ENCODE data around the gene PTBP1.
"Not testable (repeated sequence)": the region's sequence is repeated elsewhere in the genome, so short reads cannot be mapped to it uniquely, and the experiment has no call there.

Gene PTBP1

GRCh38 chr19:812049-812746 is 14.9 kb downstream of the PTBP1 start:
- FAIRE-seq = no peak

- no peak for FAIRE-seq
Measured at GRCh38 chr19:812747-813218, 15.5 kb downstream of the PTBP1 start.

DNA sequence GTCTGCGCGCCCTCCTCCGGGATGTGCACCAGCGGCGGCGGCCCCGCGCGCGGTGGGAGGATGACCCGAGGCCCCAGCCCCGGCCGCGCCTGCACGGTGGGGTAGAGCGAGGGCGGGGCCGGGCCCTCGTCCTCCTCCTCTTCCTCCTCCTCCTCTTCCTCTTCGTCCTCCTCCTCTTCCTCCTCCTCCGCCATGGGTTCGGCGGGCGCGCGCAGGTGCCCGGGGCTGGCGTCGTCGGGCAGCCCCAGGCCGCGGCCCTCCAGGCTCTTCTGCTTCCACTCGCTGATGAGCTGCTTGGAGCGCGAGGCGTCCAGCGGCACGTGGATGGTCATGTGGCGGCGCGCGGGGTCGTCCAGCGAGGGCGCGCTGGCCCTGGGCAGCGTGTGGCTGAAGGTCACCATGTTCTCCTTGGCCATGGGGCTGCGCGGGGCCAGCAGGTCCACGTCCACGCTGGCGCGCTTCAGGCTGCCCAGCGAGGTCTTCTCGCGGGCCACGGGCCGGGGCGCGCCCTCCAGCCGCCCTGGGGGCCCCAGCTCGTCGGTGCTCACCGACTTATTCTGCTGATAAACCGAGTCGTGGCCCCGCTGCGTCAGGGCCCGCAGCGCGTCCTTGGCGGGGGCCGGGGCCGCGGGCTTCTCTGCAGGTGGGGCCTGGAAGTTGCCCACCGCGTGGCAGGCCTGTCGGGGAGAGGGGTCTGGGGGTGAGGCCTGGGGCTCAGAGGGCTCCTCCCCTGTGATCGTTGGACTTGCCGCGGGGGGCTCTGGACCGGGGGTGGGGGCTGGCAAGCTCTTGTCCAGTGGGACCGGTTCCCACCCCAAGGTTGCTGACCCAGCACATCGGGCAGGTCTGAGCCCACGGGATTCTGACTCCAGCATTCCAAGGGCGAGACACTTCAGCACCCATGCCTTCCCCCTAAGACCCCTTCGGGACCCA is 16.2 kb downstream of the PTBP1 start:
- FAIRE-seq = no peak

DNA sequence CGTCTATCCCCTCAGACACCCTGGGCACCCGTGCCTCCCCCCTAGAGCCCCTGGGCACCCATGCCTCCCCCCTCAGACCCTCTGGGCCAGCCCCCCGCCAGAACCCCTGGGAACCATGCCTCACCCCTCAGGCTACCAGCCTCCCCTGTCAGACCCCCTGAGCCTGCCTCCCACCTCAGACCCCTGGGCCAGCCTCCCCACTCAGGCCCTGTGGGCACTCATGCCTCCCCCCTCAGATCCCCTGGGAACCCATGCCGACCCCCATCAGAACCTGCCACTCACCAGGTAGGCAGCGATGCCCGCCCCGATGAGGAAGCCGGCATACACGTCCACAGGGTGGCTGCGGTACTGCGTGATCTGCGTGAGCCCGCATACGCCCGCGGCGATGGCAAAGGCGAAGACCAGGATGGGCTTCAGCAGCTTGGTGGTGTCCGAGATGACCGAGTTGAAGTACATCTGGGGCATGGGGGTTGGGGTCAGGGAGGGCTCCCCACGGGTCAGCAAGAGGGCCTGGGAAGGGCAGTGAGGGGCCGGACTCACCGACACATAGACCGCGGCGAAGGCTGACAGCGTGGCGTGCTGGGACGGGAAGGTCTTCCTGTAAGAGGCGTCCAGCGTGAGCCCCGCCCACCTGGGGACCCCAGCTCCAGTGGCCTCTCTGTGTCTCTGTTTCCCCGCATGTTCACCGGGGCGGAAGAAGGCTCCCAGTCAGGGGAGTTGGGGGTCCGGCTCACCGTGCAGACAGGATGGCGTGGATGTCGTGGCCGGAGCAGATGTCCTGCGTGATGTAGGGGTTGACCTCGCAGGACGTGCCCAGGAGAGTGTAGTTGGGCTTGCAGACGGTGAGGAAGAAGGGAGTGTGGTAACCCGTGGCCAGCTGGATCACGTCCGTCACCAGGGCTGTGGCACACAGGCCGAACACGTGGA is 17.2 kb downstream of the PTBP1 start:
- FAIRE-seq = no peak

DNA sequence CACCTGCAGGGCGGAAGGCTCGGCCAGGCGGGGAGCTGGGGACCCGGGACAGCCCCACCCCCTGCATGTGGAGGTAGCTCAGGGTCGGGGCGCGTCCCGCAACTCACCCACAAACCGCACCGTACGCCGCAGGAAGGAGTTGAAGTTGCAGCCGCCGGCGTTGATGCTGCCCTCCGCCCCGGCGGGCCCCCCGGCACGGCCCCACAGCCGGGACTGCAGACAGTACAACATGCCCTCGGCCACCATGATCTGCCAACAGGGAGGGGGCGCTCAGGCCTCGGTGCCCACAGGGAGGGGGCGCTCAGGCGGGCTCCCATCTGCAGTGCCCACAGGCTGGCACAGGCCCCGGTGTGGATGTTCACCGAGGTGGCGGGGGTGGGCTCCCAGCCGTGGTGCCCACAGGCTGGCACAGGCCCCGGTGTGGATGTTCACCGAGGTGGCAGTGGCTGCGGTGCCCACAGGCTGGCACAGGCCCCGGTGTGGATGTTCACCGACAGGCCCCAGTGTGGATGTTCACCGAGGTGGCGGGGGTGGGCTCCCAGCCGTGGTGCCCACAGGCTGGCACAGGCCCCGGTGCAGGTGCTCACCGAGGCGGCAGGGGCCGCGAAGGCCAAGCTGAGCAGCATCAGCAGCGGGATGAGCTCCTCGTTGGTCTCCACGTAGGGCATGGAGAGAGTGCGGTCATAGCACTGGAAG is 18.0 kb downstream of the PTBP1 start:
- no peak for FAIRE-seq

DNA sequence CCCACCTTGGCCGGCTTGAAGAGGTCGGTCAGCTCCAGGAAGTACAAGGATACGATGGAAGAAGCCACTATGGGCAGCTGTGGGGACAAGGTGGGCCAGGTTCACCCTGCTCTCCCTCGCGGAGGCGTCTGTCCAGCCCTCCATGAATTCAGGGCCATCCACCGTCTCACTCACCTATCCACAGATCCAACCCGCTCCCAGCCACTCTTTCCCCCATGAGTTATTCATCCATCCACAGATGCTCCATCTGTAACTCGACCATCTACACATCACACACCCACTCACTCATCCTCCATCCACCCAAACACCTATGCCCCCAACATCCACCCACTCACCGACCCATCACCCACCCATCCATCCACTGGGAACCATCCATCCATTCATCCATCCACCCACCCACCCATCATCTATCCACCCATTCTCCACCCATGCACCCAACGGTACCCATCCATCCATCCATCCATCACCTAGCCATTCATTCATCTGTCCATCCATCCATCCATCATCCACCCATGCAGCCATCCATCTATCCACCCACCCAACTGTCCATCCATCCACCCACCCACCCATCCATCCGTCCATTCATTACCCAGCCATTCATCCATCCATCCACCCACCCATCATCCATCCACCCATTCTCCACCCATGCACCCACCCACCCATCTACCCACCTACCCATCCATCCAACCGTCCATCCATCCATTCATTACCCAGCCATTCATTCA is 18.7 kb downstream of the PTBP1 start:
- no peak for FAIRE-seq

- no peak for FAIRE-seq
Measured at GRCh38 chr19:816500-816857, 19.2 kb downstream of the PTBP1 start.

GRCh38 chr19:820212-820611 is 23.0 kb downstream of the PTBP1 start:
- FAIRE-seq = not testable (repeated sequence)

DNA sequence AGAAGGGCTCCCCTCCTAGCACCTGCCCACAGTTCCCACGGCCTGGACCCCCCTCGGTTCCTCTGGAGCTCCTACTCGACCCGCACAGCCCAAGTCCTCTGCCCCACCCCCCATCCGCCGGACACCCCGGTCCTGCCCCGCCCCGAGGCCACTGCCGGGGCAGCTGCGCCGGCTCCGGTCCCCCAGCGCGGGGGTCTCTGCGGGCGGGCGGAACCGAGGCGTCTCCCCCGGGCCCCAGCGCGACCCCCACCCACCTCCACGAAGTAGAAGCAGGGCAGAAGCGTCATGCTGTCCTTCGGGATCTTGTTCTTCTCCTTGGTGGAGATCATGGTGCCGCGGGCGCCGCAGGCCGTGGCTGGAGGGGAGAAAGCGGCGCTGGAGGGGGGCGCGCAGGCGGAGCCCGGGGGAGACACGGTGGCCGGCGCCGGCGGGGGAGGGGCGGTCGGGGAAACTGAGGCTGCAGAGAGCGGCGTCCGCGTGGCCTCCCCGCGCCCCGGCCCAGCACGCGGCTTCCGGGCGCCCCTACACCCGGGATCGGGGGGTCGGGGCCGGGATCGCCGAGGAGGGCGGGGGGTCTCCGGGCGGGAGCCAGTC is 24.1 kb downstream of the PTBP1 start:
- no peak for FAIRE-seq

DNA sequence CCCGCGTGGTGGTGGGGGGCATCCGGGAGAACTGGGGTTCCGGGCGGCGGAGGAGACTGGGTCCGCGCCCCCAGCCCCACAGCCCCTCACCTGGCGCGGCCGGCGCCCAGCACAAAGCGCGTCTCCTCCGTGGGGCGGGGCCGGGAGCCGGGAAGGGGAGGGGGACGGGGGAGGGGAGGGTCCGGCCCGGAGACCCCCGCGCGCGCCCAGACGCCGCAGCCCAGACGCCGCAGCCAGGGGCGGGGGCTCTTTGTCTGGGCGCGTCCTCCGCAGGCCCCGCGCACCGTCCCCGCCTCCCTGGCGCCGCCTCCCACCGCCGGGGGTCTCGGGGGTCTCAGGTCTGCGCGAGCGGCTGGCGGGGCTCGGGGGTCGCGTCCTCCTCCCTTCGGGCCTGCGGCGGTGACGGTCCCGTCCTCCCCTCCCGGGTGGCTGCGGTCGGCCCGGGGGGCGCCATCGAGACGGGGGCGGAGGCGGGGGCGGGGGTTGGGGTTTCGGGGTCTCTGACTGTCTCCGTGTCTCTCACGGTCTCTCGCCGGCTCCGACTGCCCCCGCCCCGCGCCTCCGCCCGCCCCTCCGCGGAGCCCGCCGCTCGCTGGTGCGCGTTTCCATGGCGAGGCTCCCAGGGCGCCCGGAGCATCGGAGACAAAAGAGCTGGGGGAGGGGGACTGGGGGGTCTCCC is 24.7 kb downstream of the PTBP1 start, which contains the start of gene PLPPR3:
Gene PLPPR3, minus strand, starts transcription at position 131 of the 679 bp plus-strand sequence. CDS start 396 bp downstream, outside the sequence.
- FAIRE-seq = no peak

GRCh38 chr19:823565-824121 is 26.4 kb downstream of the PTBP1 start:
- no peak for FAIRE-seq

- no peak for FAIRE-seq
Measured at GRCh38 chr19:824885-825284, 27.6 kb downstream of the PTBP1 start.

DNA sequence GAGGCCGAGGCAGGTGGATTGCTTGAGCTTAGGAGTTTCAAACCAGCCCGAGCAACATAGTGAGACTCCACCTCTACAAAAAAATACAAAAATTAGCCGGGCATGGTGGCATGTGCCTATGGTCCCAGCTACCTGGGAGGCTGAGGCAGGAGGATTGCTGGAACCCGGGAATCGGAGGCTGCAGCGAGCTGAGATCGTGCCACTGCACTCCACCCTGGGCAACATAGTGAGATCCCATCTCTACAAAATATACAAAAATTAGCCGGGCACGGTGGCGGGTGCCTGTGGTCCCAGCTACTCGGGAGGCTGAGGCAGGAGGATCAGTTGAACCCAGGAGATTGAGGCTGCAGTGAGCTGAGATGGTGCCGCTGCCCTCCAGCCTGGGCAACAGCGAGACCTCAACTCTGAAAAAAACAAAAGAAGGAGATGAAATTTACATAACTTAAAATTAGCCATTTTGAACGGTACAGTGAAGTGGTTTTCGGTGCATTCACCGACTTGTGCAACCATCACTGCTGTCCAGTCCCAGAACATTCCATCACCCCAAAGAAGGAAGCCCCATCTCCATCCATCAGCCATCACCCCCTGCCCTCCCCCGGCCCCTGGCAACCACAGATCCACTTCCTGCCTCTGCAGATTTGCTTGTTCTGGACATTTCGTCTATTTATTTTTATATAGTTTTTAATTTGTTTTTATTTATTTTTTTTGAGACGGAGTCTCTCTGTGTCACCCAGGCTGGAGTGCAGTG is 28.8 kb downstream of the PTBP1 start:
- no peak for FAIRE-seq

GRCh38 chr19:827314-827709 is 30.1 kb downstream of the PTBP1 start:
- FAIRE-seq = no peak

- no peak for FAIRE-seq
Measured at GRCh38 chr19:827710-828321, 30.6 kb downstream of the PTBP1 start, which contains the start of gene AZU1. AZU1 (plus strand) TSS chr19:827837; CDS start chr19:827847, 10 bp downstream.

DNA sequence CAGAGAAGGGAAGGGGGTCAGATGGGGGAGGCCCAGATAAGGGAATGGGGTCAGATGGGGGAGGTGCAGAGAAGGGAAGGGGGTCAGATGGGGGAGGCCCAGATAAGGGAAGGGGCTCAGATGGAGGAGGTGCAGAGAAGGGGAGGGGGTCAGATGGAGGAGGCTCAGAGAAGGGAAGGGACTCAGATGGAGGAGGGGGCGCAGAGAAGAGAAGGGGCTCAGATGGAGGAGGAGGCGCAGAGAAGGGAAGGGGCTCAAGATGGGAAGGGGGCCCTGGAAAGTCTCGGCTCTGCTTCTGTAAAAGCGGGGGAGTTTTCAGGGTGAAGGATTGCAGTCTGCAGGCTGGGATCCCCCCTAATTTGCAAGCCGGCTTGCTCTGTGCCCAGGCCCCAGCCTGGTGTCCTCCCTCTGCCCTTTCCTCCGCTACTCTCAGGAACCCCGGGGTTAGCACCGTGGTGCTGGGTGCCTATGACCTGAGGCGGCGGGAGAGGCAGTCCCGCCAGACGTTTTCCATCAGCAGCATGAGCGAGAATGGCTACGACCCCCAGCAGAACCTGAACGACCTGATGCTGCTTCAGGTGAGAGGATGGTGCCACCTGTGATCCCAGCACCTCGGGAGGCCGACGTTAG is 32.0 kb downstream of the PTBP1 start:
- no peak for FAIRE-seq

DNA sequence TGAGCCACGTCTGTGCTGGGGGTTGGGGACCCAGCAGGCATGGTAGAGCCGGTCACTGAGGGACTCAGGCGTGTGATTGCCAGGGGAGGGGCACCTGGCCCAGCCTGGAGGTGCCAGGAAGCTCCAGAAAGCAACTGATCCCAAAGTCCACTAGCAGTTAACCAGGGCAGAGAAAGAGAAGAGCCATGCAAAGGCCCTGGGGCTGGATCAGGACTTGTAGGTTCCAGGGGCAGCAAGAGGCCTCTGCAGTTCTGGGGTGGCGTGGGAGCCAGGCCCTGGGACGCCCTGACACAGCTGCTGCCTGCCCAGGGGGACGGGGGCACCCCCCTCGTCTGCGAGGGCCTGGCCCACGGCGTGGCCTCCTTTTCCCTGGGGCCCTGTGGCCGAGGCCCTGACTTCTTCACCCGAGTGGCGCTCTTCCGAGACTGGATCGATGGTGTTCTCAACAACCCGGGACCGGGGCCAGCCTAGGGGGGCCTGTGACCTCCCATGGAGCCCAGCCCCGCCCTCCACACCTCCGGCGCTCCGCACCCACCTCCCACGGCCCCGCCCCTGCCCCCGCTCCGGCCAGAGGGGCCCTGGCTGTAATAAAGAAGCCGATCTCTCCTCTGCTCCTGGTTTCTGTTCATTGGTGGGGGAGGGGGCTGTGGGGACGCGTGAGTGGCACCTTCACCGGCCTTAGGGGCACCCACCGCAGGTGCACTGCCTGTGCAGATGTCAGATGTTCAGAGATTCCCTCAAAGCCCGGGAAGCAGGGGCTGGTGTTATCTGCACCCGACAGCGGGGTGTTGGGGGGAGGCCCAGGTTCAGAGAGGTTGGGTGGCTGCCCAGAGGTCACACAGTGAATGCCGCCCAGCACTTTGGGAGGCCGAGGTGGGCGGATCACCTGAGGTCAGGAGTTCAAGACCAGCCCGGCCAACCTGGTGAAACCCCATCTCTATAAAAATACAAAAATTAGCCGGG is 34.4 kb downstream of the PTBP1 start:
- no peak for FAIRE-seq
